ENCODE measurements around the gene CRTAC1. TPM values are rescaled to one million over a fixed set of nuclear protein-coding genes. Genes with fewer than 3 reads are reported as not detected.

CRTAC1 gene
- total RNA-seq, 1 experiment from 2014 or later: 1.2 TPM

- ATAC-seq (peak; percentile 96), DNase-seq (ENCODE audit: low spot score) (peak; percentile 62)
- TF ChIP-seq ZNF263 (CRISPR knock-in tag; IDR thresholded peaks at IDR 0.05; ENCODE audit: low read depth): no peak
- TF ChIP-seq FOXP4 (CRISPR knock-in tag; IDR thresholded peaks at IDR 0.05): peak; percentile 86; the same call in 1 of the 2 replicates
- peak; percentile 36; the same call in 1 of the 2 replicates for TF ChIP-seq FOXP1 (CRISPR knock-in tag; IDR thresholded peaks at IDR 0.05; ENCODE audit: borderline replicate concordance)
- 0 out of 2 replicates have a peak, but pooled peaks have one; percentile 51 for TF ChIP-seq FOXK1 (CRISPR knock-in tag; IDR thresholded peaks at IDR 0.05)
- peaks cover 49% of the 10 kb centered on the region for H3K4me1 Mint-ChIP-seq
- no peaks in the 10 kb centered on the region for H3K36me3 Mint-ChIP-seq
- peaks cover 8% of the 10 kb centered on the region; the same call in 1 of the 2 replicates for H3K27me3 Mint-ChIP-seq (ENCODE audit: low read depth)
- ChIA-PET CTCF (interaction anchor here (0.8 to 3.0 kb wide), 3 partner anchors 22 to 102 kb away, joined by 3 to 15 read pairs (median 7); no protein-coding TSS in a partner anchor), POLR2A (no interaction called here)
- no peaks in the 10 kb centered on the region for H3K9me3 Mint-ChIP-seq
- peak overlapping the region; percentile 59 for H3K4me3 Mint-ChIP-seq
- 0 out of 2 replicates have a peak overlapping the region, but pooled peaks have one; percentile 3 for H3K27ac Mint-ChIP-seq
Measured at GRCh38 chr10:98006266-98006665, 24.2 kb downstream of the CRTAC1 start.

- Mint-ChIP-seq H3K36me3 (peaks cover 2% of the 10 kb centered on the region; the same call in 1 of the 2 replicates), H3K27ac (no peak overlapping the region), H3K9me3 (peaks cover 10% of the 10 kb centered on the region), H3K27me3 (ENCODE audit: low read depth) (no peaks in the 10 kb centered on the region; the same call in 1 of the 2 replicates), H3K4me1 (peaks cover 17% of the 10 kb centered on the region), H3K4me3 (no peak overlapping the region)
- CTCF ChIA-PET: interaction anchor here (0.9 to 1.1 kb wide), 2 partner anchors 12 to 26 kb away, joined by 3 to 4 read pairs; no protein-coding TSS in a partner anchor
- POLR2A ChIA-PET: no interaction called here
- ATAC-seq (no peak), DNase-seq (ENCODE audit: low spot score) (no peak)
- TF ChIP-seq TCF7 (CRISPR knock-in tag; IDR thresholded peaks at IDR 0.05; ENCODE audit: low read depth) (no peak), ZNF263 (CRISPR knock-in tag; IDR thresholded peaks at IDR 0.05; ENCODE audit: low read depth) (no peak), ARID4B (CRISPR knock-in tag; IDR thresholded peaks at IDR 0.05; ENCODE audit: borderline replicate concordance) (no peak), ELF4 (CRISPR knock-in tag; IDR thresholded peaks at IDR 0.05; ENCODE audit: low read depth) (no peak), TP53 (CRISPR knock-in tag; IDR thresholded peaks at IDR 0.05) (no peak), RORB (CRISPR knock-in tag; IDR thresholded peaks at IDR 0.05) (no peak), ZNF138 (CRISPR knock-in tag; conservative IDR thresholded peaks at IDR 0.05) (no peak), ZNF532 (CRISPR knock-in tag; IDR thresholded peaks at IDR 0.05; ENCODE audit: borderline replicate concordance) (no peak), KAT7 (CRISPR knock-in tag; IDR thresholded peaks at IDR 0.05; ENCODE audit: borderline replicate concordance) (no peak), SMAD4 (CRISPR knock-in tag; IDR thresholded peaks at IDR 0.05) (no peak)
Measured at GRCh38 chr10:98001736-98002135, 28.7 kb downstream of the CRTAC1 start.

All from WTC11 (cell line).